ENCODE measurements around the gene SH3GL1.

DNA sequence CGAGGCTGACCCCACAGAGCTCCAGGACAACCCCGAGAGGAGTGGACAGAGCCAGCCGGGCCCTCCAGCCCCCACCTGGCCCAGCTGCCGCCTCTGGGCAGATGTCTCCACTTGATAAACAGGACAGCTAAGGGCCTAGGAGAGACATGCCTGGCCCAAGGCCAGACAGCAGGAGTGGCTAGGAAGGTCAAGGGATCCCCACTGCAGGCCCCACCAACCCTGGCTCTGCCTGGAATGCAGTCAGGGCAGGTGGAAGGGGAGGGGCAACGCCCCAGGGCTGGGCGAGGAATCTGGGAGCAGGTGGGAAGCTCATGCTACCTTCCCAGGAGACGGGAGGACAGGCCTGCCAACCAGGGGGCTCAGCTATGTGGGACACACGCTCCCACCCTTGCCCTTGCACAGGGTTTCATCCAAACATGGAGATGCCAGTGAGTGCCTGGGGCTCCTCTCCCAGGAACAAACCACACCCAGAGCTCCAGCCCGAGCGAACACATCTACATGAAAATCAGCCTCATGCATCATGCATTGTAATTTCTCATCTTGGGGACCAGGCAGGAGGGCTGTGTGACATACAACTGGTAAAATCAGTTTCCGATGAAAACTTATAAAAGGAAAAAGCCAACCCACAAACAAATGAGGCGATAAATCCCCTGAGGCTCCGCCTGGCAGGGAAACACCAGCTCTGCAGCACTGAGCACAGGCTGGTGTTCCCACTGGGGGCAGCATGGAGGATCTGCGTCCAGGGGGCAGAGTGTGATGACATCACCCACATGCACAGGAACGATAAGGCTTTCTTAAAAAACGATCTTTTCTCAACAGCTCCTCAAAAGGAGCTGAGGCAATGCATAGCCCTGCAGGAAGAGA, 25.0 kb downstream of the SH3GL1 start:
- TF ChIP-seq, protein P1, sequence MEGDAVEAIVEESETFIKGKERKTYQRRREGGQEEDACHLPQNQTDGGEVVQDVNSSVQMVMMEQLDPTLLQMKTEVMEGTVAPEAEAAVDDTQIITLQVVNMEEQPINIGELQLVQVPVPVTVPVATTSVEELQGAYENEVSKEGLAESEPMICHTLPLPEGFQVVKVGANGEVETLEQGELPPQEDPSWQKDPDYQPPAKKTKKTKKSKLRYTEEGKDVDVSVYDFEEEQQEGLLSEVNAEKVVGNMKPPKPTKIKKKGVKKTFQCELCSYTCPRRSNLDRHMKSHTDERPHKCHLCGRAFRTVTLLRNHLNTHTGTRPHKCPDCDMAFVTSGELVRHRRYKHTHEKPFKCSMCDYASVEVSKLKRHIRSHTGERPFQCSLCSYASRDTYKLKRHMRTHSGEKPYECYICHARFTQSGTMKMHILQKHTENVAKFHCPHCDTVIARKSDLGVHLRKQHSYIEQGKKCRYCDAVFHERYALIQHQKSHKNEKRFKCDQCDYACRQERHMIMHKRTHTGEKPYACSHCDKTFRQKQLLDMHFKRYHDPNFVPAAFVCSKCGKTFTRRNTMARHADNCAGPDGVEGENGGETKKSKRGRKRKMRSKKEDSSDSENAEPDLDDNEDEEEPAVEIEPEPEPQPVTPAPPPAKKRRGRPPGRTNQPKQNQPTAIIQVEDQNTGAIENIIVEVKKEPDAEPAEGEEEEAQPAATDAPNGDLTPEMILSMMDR (IDR thresholded peaks at IDR 0.05; ENCODE audit: insufficient read depth, low read depth, low read length): peak; percentile 58
- no peak for TF ChIP-seq EZH2 (IDR thresholded peaks at IDR 0.05; ENCODE audit: insufficient read depth, low read length)
